Measurements from ENCODE around the gene DYNC1I1. TPM values are rescaled to one million over a fixed set of nuclear protein-coding genes. Genes with fewer than 3 reads are reported as not detected.

Gene DYNC1I1
- total and polyA plus RNA-seq, 2 donors (not counting 3 experiments of a cell fraction or from before 2014, with no cell fraction given): 1.8 to 3.6 TPM

- dilution Hi-C loops (cut with MboI; ENCODE audit: extremely low pct_ligation_motif_present, low sequenced_read_pairs): no loop called here
- Histone ChIP-seq H3K4me1 (ENCODE audit: control insufficient read depth, extremely low read depth, insufficient read depth, low read length) (peaks cover 8% of the 10 kb centered on the region), H3K4me2 (ENCODE audit: insufficient read depth, low read length) (no peak overlapping the region), H4K20me1 (replicated peaks; ENCODE audit: control insufficient read depth, extremely low read depth, insufficient read depth, low read length) (no peaks in the 10 kb centered on the region), H3K36me3 (ENCODE audit: control insufficient read depth in 2 of 2, extremely low read depth in 1 of 2, insufficient read depth in 2 of 2, low read length in 2 of 2) (no peaks in the 10 kb centered on the region), H3K27ac (ENCODE audit: insufficient read depth, low read depth, low read length) (no peak overlapping the region), H3K9me1 (replicated peaks; ENCODE audit: control insufficient read depth, extremely low read depth, insufficient read depth, low read length) (no peaks in the 10 kb centered on the region), H3K9me3 (replicated peaks; ENCODE audit: control insufficient read depth, insufficient read depth, low read length) (no peaks in the 10 kb centered on the region), H3K4me3 (replicated peaks in 1 of 3; ENCODE audit: insufficient read depth in 1 of 3, low read depth in 1 of 3, low read length in 3 of 3) (no peak overlapping the region), H3K79me2 (ENCODE audit: control insufficient read depth, insufficient read depth, low read length) (no peaks in the 10 kb centered on the region), H2AFZ (ENCODE audit: low read depth, low read length) (no peak overlapping the region), H3K27me3 (ENCODE audit: control insufficient read depth in 2 of 2, insufficient read depth in 2 of 2, low read length in 2 of 2) (peaks cover 0 to 2% of the 10 kb centered on the region in 2 experiments), H3K9ac (replicated peaks; ENCODE audit: extremely low read depth, insufficient read depth, low read length) (no peak overlapping the region)
- intact Hi-C loops (cut with micrococcal nuclease): no loop called here
- no peak for FAIRE-seq
- POLR2A ChIA-PET: no interaction called here
- TF ChIP-seq MYC (IDR thresholded peaks at IDR 0.05; ENCODE audit: low read depth, low read length) (no peak), POLR2A (IDR thresholded peaks at IDR 0.05; ENCODE audit: low read depth, low read length) (no peak), POLR2AphosphoS5 (IDR thresholded peaks at IDR 0.05; ENCODE audit: insufficient read depth, low read depth, low read length) (no peak), EZH2 (IDR thresholded peaks at IDR 0.05; ENCODE audit: borderline replicate concordance, low read depth, low read length, severe bottlenecking) (no peak), GATA2 (IDR thresholded peaks at IDR 0.05; ENCODE audit: insufficient read depth, insufficient read length, low read depth, low read length) (no peak), MAX (IDR thresholded peaks at IDR 0.05; ENCODE audit: insufficient read depth, insufficient read length) (no peak), CTCF (IDR thresholded peaks at IDR 0.05; ENCODE audit: extremely low read depth in 1 of 2, insufficient read depth in 1 of 2, low read depth in 1 of 2, low read length in 2 of 2) (no peak), FOS (IDR thresholded peaks at IDR 0.05; ENCODE audit: borderline replicate concordance, insufficient read depth, low read length) (no peak), JUN (IDR thresholded peaks at IDR 0.05; ENCODE audit: borderline replicate concordance, insufficient read depth, insufficient read length, low read depth) (no peak)
- no peak for DNase-seq (ENCODE audit: low read depth, low spot score)
- no TSS peak for BruUV-seq (replicated peaks)
- CTCF ChIA-PET: interaction anchor here (0.8 to 1.4 kb wide), 4 partner anchors 18 to 90 kb away, joined by 3 to 6 read pairs (median 3); no protein-coding TSS in a partner anchor
Measured at GRCh38 chr7:95777269-95777668, 4.9 kb downstream of the DYNC1I1 start.
